H1 (cell line): ENCODE results near the gene INPP5A. TPM values are rescaled to one million over a fixed set of nuclear protein-coding genes. Genes with fewer than 3 reads are reported as not detected.

Source experiments
- CTCF ChIA-PET: fragments of 300-600 bp; sonication (Branson Sonifier 250); formaldehyde crosslinking; loops from one replicate; lab custom pipeline; 2021; ENCODE audit not compliant: partially characterized antibody; lab: Charles Lee
- POLR2A ChIA-PET: fragments of 300-600 bp; sonication (Branson Sonifier 250); formaldehyde crosslinking; loops from one replicate; lab custom pipeline; 2021; ENCODE audit warnings: inconsistent platforms; ENCODE audit not compliant: partially characterized antibody; lab: Charles Lee
- DNase-seq, 2 experiments: peaks; one replicate each; pipeline versions ENCODE4 v3.0.0 to v3.0.0-alpha.2; 2010 to 2022; ENCODE audit warnings: low spot score in 2 of 2, low read depth in 1 of 2, mixed read lengths in 1 of 2
- FAIRE-seq: peaks from 2 replicates; lab custom pipeline; 2011; peaks lifted over from hg19 to GRCh38; lab: Jason Lieb, UNC
- H2AFZ ChIP-seq: 2 replicates; pipeline ENCODE4 v1.8.1; 2012; ENCODE audit warnings: low read length, inconsistent platforms
- H2AK5ac ChIP-seq: 2 replicates; pipeline ENCODE4 v1.6.1; 2013; ENCODE audit warnings: low read depth, low read length
- H2BK120ac ChIP-seq: replicated peaks from 2 replicates; pipeline ENCODE3; 2013; ENCODE audit warnings: low read depth, low read length, inconsistent platforms
- H2BK12ac ChIP-seq: 2 replicates; pipeline ENCODE4 v1.6.1; 2013; ENCODE audit warnings: low read depth, low read length
- H2BK15ac ChIP-seq: 2 replicates; pipeline ENCODE4 v1.6.1; 2013; ENCODE audit warnings: low read length
- H2BK20ac ChIP-seq: 2 replicates; pipeline ENCODE4 v1.6.1; 2013; ENCODE audit warnings: low read length
- H2BK5ac ChIP-seq: 2 replicates; pipeline ENCODE4 v1.6.1; 2013; ENCODE audit warnings: low read depth, low read length
- H3K14ac ChIP-seq: 2 replicates; pipeline ENCODE4 v1.6.1; 2013; ENCODE audit warnings: inconsistent platforms; ENCODE audit not compliant: insufficient read length
- H3K18ac ChIP-seq: 2 replicates; pipeline ENCODE4 v1.6.1; 2013; ENCODE audit warnings: low read length; ENCODE audit errors: extremely low read depth
- H3K23ac ChIP-seq: 2 replicates; pipeline ENCODE4 v1.6.1; 2013; ENCODE audit warnings: inconsistent platforms; ENCODE audit not compliant: insufficient read length
- H3K23me2 ChIP-seq: 2 replicates; pipeline ENCODE4 v1.6.1; 2013; ENCODE audit warnings: low read depth, low read length
- H3K27ac ChIP-seq: 2 replicates; pipeline ENCODE4 v1.6.1; 2011; ENCODE audit warnings: low read depth, low read length, inconsistent platforms
- H3K27me3 ChIP-seq, 4 experiments: replicated peaks in 1 of 4; 1 replicate in 1 of 4; 2 replicates in 3 of 4; pipeline versions ENCODE4 v1.6.1 to v1.8.1; 2011 to 2013; ENCODE audit warnings: low read length in 3 of 4, mild to moderate bottlenecking in 3 of 4, inconsistent platforms in 2 of 4, mixed read lengths in 2 of 4, moderate library complexity in 1 of 4; ENCODE audit not compliant: control insufficient read depth in 3 of 4, insufficient read depth in 3 of 4; ENCODE audit errors: extremely low read depth in 1 of 4
- H3K36me3 ChIP-seq, 4 experiments: 2 replicates each; pipeline versions ENCODE4 v1.6.1 to v1.8.1; 2011 to 2013; ENCODE audit warnings: mild to moderate bottlenecking in 4 of 4, low read length in 3 of 4, moderate library complexity in 2 of 4, control low read depth in 1 of 4, inconsistent platforms in 1 of 4; ENCODE audit not compliant: insufficient read depth in 4 of 4, control insufficient read depth in 2 of 4
- H3K4ac ChIP-seq: replicated peaks from 2 replicates; pipeline ENCODE3; 2013; ENCODE audit warnings: low read length, low read depth, mixed read lengths, inconsistent platforms; ENCODE audit not compliant: insufficient read length
- H3K4me1 ChIP-seq, 4 experiments: replicated peaks in 1 of 4; 1 replicate in 1 of 4; 2 replicates in 3 of 4; pipeline versions ENCODE4 v1.6.1 to v1.8.1; 2011 to 2013; ENCODE audit warnings: low read length in 3 of 4, inconsistent platforms in 2 of 4, mixed read lengths in 1 of 4; ENCODE audit not compliant: insufficient read depth in 4 of 4, control insufficient read depth in 3 of 4
- H3K4me2 ChIP-seq, 2 experiments: 2 replicates each; pipeline versions ENCODE4 v1.6.1 to v1.8.1; 2011 to 2013; ENCODE audit warnings: low read depth in 2 of 2, low read length in 2 of 2, control low read depth in 1 of 2, inconsistent platforms in 1 of 2, mild to moderate bottlenecking in 1 of 2; ENCODE audit not compliant: insufficient read depth in 1 of 2
- H3K4me3 ChIP-seq, 4 experiments: fragments of 200-600, 300-600 bp in 1 of 4; sonication (generic), shearing (Covaris generic), sonication (Bioruptor Twin) in 1 of 4; 2 replicates each; pipeline versions ENCODE4 v1.5.1 to v1.8.1; 2011 to 2016; ENCODE audit warnings: low read length in 4 of 4, low read depth in 3 of 4, control low read depth in 2 of 4, inconsistent platforms in 2 of 4, mild to moderate bottlenecking in 2 of 4, mixed read lengths in 1 of 4, moderate library complexity in 1 of 4; ENCODE audit not compliant: insufficient read depth in 2 of 4; ENCODE audit errors: extremely low read depth in 1 of 4
- H3K56ac ChIP-seq: replicated peaks from 2 replicates; pipeline ENCODE3; 2013; ENCODE audit warnings: low read depth, mild to moderate bottlenecking, mixed read lengths, low read length, inconsistent platforms; ENCODE audit not compliant: insufficient read length
- H3K79me1 ChIP-seq: 2 replicates; pipeline ENCODE4 v1.6.1; 2013; ENCODE audit warnings: low read depth, low read length, control low read depth
- H3K79me2 ChIP-seq, 2 experiments: 2 replicates each; pipeline versions ENCODE4 v1.6.1 to v1.8.1; 2012 to 2013; ENCODE audit warnings: low read length in 2 of 2, mild to moderate bottlenecking in 2 of 2, inconsistent platforms in 1 of 2; ENCODE audit not compliant: insufficient read depth in 2 of 2, control insufficient read depth in 1 of 2
- H3K9ac ChIP-seq, 4 experiments: replicated peaks in 1 of 4; 1 replicate in 1 of 4; 2 replicates in 3 of 4; pipeline versions ENCODE4 v1.6.1 to v1.8.1; 2011 to 2013; ENCODE audit warnings: low read depth in 3 of 4, low read length in 3 of 4, control low read depth in 2 of 4, mild to moderate bottlenecking in 2 of 4, moderate library complexity in 2 of 4, inconsistent platforms in 1 of 4; ENCODE audit errors: extremely low read depth in 1 of 4
- H3K9me3 ChIP-seq, 2 experiments: 2 replicates each; pipeline versions ENCODE4 v1.6.1 to v1.8.1; 2012 to 2013; ENCODE audit warnings: mild to moderate bottlenecking in 2 of 2, moderate library complexity in 2 of 2, control low read depth in 1 of 2, inconsistent platforms in 1 of 2, low read depth in 1 of 2, low read length in 1 of 2, mixed read lengths in 1 of 2; ENCODE audit not compliant: insufficient read depth in 2 of 2
- H4K20me1 ChIP-seq, 2 experiments: replicated peaks in 1 of 2; 2 replicates each; pipeline versions ENCODE3 to v1.8.1; 2011 to 2013; ENCODE audit warnings: inconsistent platforms in 2 of 2, low read length in 2 of 2, mild to moderate bottlenecking in 1 of 2; ENCODE audit not compliant: insufficient read depth in 2 of 2, control insufficient read depth in 1 of 2
- H4K5ac ChIP-seq: 2 replicates; pipeline ENCODE4 v1.6.1; 2013; ENCODE audit warnings: low read length, low read depth, mixed read lengths, inconsistent platforms; ENCODE audit not compliant: insufficient read length
- H4K8ac ChIP-seq: 2 replicates; pipeline ENCODE4 v1.8.0; 2013; ENCODE audit warnings: mild to moderate bottlenecking, moderate library complexity, low read length, inconsistent platforms; ENCODE audit not compliant: insufficient read depth; ENCODE audit errors: extremely low read depth
- H4K91ac ChIP-seq: replicated peaks from 2 replicates; pipeline ENCODE3; 2013; ENCODE audit warnings: low read length, mixed read lengths, inconsistent platforms; ENCODE audit not compliant: insufficient read length
- CEBPB ChIP-seq: IDR thresholded peaks from 2 replicates; pipeline ENCODE4 v1.6.1; 2012; ENCODE audit warnings: low read depth, low read length
- HDAC2 ChIP-seq, 2 experiments: fragments of 300-600 bp in 1 of 2; sonication (generic) in 1 of 2; IDR thresholded peaks; 2 replicates each; pipeline ENCODE4 v1.6.1; 2011 to 2012; ENCODE audit warnings: low read depth in 2 of 2, low read length in 2 of 2, mild to moderate bottlenecking in 2 of 2, moderate library complexity in 2 of 2, borderline replicate concordance in 1 of 2, inconsistent platforms in 1 of 2
- KDM5A ChIP-seq: fragments of 200-600 bp; IDR thresholded peaks from 2 replicates; pipeline ENCODE4 v1.7.1; 2012; ENCODE audit warnings: mild to moderate bottlenecking, low read length, inconsistent platforms, mixed read lengths
- SIRT6 ChIP-seq: IDR thresholded peaks from one replicate; pipeline ENCODE4 v1.7.1; 2012; ENCODE audit warnings: low read length, inconsistent platforms
- TEAD4 ChIP-seq: IDR thresholded peaks from 2 replicates; pipeline ENCODE4 v1.6.1; 2012; ENCODE audit warnings: low read depth, low read length, inconsistent platforms, mixed read lengths
- WGBS, 2 experiments: shearing (Covaris generic) in 1 of 2; methylation state at CpG; one replicate each; pipeline versions ENCODE4 v1.1.6 to v1.1.7; 2013 to 2015; ENCODE audit warnings: low lambda C conversion rate in 2 of 2, mixed read lengths in 2 of 2, inconsistent platforms in 1 of 2, low coverage in 1 of 2, missing lambda C conversion rate in 1 of 2; ENCODE audit not compliant: insufficient replicate concordance in 2 of 2, insufficient coverage in 1 of 2, insufficient read length in 1 of 2; ENCODE audit errors: extremely low coverage in 1 of 2, missing lambda C conversion rate in 1 of 2; 5-methylcytosine and 5-hydroxymethylcytosine counted together
- polyA plus RNA-seq, 7 experiments: library from polyadenylated mRNA; depleted of rRNA in 3 of 7; stranded (reverse) in 5 of 7; unstranded in 2 of 7; fragments of >200 nt in 5 of 7; fragments of 200-250 nt in 2 of 7; gene quantifications; 1 replicate in 5 of 7; 2 replicates in 1 of 7; 4 replicates in 1 of 7; pipeline versions ENCODE4 v1.2.1 to v1.2.3, GENCODE V29; 2011 to 2013; ENCODE audit warnings: missing spikeins in 2 of 7, mixed read lengths in 2 of 7
- total RNA-seq: library from RNA; stranded (reverse); fragmentation: NEBNext Ultra II Directional; extraction: Animal tissue kit (Norgen Biotek cat#: 25700); gene quantifications from 2 replicates; pipeline ENCODE4 v1.2.1, GENCODE V29; 2021

Gene INPP5A
- total and polyA plus RNA-seq, 2 of the 8 experiments (the other 6 are each of a cell fraction or from before 2014, with no cell fraction given), result 19.7 to 27.5 TPM

- no peak for FAIRE-seq
- no peak overlapping the region for H3K56ac ChIP-seq
- H3K79me1 ChIP-seq, result no peaks in the 10 kb centered on the region
- no peak overlapping the region for H4K91ac ChIP-seq
- no peak overlapping the region for H3K9ac ChIP-seq
- no peak overlapping the region for H4K5ac ChIP-seq
- no peak overlapping the region for H3K18ac ChIP-seq
- H4K20me1 ChIP-seq, result no peaks in the 10 kb centered on the region
- no peak overlapping the region for H3K14ac ChIP-seq
- H3K23ac ChIP-seq, result no peak overlapping the region
- H2AK5ac ChIP-seq, result no peak overlapping the region
- H3K23me2 ChIP-seq, result no peaks in the 10 kb centered on the region
- H3K4ac ChIP-seq, result no peak overlapping the region
- H3K4me1 ChIP-seq, result no peaks in the 10 kb centered on the region
- ChIA-PET POLR2A (no interaction called here), CTCF (no interaction called here)
- H2BK5ac ChIP-seq, result no peak overlapping the region
- H2BK120ac ChIP-seq, result no peak overlapping the region
- no peak for DNase-seq
- H3K79me2 ChIP-seq, result no peaks in the 10 kb centered on the region
- no peak overlapping the region for H3K27ac ChIP-seq
- no peak overlapping the region for H2BK15ac ChIP-seq
- H2BK20ac ChIP-seq, result no peak overlapping the region
- no peak overlapping the region for H3K4me2 ChIP-seq
- H2BK12ac ChIP-seq, result no peak overlapping the region
- no peak overlapping the region for H2AFZ ChIP-seq
- no peak overlapping the region for H3K4me3 ChIP-seq
- H4K8ac ChIP-seq, result no peak overlapping the region
- H3K27me3 ChIP-seq, result no peaks in the 10 kb centered on the region
- peaks cover 7% of the 10 kb centered on the region in 2 experiments; a peak in 3 of 4 replicates for H3K9me3 ChIP-seq
- H3K36me3 ChIP-seq, result no peaks in the 10 kb centered on the region
- 96% methylated on average over 5 of the region's 11 CpGs; no CpG with 5 or more reads in 1 of the 2 experiments for WGBS, 2 experiments
- TF ChIP-seq HDAC2 (IDR thresholded peaks at IDR 0.05; ENCODE audit: borderline replicate concordance in 1 of 2, low read depth in 2 of 2, low read length in 2 of 2) (no peak), CEBPB (no peak), SIRT6 (no peak), TEAD4 (no peak), KDM5A (no peak)
These were observed 262.3 kb downstream of the INPP5A start for GRCh38 chr10:132799865-132800264.
